Kidney epithelial cell (primary cell): ENCODE results near the gene SH2D2A. TPM values are rescaled to one million over a fixed set of nuclear protein-coding genes. Genes with fewer than 3 reads are reported as not detected.

Source experiments
- DNase-seq: peaks from one replicate; pipeline ENCODE4 v3.0.0-alpha.2; 2010; ENCODE audit warnings: low read depth
- H3K27me3 ChIP-seq: 2 replicates; pipeline ENCODE4 v1.6.0; 2011; ENCODE audit warnings: low read length; ENCODE audit not compliant: control insufficient read depth, insufficient read depth
- H3K36me3 ChIP-seq: 2 replicates; pipeline ENCODE4 v1.5.1; 2011; ENCODE audit warnings: low read length; ENCODE audit not compliant: control insufficient read depth, insufficient read depth
- H3K4me3 ChIP-seq: 2 replicates; pipeline ENCODE4 v1.5.1; 2011; ENCODE audit warnings: low read depth, mild to moderate bottlenecking, control low read depth, low read length
- CTCF ChIP-seq: IDR thresholded peaks from 2 replicates; pipeline ENCODE4 v1.5.1; 2011; ENCODE audit warnings: mild to moderate bottlenecking, moderate library complexity, low read length, control low read depth, inconsistent platforms; ENCODE audit not compliant: insufficient read depth, poor library complexity, severe bottlenecking
- total RNA-seq: library from RNA; depleted of rRNA; stranded (reverse); fragments of >200 nt; gene quantifications from 2 replicates; pipeline ENCODE4 v1.2.3, GENCODE V29; 2015

Gene SH2D2A
- total RNA-seq, 1 donor from 2014 or later, result 2.3 TPM

DNA sequence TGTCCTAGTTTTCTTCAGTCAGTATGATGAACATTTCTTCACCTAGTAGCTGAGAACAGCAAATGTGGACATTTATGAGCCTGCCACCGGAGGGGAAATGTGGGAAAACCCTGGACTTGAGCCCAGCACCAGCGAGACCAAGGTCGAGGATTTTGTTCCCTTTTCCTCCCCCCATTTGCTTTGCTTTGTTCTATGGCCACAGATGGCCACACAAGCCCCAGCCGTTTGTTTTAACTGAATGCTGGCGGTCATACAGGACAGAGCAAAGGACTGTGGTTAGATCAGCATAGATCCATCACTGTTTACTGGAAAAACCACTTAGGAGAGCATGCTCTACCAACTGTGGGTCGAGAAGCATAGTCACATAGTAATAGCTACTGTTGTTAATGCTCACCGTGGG is 20.9 kb downstream of the SH2D2A start:
- Histone ChIP-seq H3K27me3 (no peaks in the 10 kb centered on the region), H3K4me3 (no peak overlapping the region), H3K36me3 (peaks cover 5% of the 10 kb centered on the region)
- DNase-seq, result no peak
- TF ChIP-seq CTCF, result no peak

- TF ChIP-seq CTCF, result no peak
- DNase-seq, result no peak
- H3K27me3 ChIP-seq, result no peaks in the 10 kb centered on the region
- peaks cover 5% of the 10 kb centered on the region for H3K36me3 ChIP-seq
- no peak overlapping the region for H3K4me3 ChIP-seq
Observed at GRCh38 chr1:156795374-156795733, 21.3 kb downstream of the SH2D2A start.

DNA sequence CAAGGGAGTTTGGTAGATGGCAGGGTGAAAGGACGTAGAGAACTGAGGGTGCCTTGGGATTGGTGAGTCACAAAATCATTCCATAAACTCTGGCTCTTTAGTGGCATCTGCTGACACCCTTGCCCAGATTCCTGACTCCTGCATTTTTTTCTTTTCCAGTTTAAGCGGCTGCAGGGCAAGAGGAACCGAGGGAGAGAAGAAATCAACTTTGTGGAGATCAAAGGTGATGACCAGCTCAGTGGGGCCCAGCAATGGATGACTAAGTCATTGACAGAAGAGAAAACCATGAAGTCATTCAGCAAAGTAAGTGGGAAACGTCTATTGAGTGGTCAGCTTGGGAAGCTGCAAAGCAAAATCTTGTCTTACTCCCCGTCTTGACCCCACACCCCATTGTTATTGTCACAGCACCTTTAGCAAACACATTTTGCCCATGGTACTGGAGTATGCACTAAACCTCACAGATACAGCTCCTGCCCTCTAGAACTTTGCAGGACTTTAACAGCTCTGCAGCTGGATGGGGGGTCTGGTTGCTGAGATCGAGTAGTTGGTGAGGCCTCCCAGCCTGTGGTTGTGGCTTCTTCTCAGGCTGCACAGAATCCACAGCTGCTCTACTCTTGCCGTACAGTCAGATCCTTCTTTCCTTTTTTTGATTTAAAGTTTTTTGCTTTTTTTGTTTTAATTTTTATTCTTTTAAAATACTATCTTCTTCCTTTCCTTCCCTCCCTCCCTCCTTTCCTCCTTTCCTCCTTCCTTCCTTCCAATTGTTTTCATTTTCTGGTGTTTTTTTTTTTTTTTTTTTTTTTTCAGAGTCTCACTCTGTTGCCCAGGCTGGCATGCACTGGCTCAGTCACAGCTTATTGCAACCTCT is 21.9 kb downstream of the SH2D2A start:
- no peak for DNase-seq
- no peak for TF ChIP-seq CTCF
- peaks cover 5% of the 10 kb centered on the region for H3K36me3 ChIP-seq
- no peak overlapping the region for H3K4me3 ChIP-seq
- no peaks in the 10 kb centered on the region for H3K27me3 ChIP-seq

DNA sequence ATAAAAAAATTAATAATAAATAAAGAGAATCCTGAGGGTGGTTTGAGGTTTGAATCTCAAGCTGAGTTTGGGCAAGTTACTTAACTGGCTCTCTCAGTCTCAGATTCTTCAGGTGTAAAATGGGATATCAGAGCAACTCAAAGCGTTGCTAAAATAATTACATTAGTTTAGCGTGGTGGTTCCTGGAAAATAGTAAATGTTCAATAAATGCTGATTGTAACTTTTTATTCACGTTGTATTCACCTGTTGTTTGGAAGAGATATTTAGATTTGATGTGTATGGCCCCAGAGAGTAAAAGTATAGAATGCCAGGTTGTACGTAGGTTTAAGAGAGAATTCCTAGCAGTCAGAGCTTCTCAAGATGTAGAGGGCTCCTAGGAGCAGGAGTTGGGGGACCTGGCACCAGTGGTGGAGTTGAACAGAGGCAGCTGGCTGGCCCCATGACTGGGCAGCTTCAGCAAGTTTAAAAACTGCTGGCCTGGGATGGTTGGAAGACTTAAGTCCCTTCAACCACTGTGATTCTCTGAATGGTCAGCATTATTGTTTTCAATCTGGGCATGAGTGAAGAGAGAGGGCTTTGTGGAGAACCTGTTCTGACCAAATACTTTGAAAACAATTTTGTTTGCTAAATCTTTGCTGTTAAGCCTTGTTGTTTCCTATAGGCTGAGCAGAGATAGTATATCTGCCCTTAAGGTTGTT is 26.9 kb downstream of the SH2D2A start:
- TF ChIP-seq CTCF, result no peak
- Histone ChIP-seq H3K36me3 (peaks cover 4% of the 10 kb centered on the region), H3K4me3 (no peak overlapping the region), H3K27me3 (no peaks in the 10 kb centered on the region)
- no peak for DNase-seq

DNA sequence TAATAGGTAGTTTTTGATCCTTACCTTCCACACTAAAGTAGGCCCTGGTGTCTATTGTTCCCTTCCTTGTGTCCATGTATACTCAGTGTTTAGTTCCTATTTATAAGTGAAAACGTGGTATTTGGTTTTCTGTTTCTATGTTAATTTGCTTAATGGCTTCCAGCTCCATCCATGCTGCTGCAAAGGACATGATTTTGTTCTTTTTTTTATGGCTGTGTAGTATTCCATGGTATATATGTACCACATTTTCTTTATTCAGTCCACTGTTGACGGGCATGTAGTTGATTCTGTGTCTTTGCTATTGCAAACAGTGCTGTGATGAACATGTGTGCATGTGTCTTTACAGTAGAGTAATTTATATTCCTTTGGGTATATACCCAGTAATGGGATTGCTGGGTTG is 28.5 kb downstream of the SH2D2A start:
- no peak overlapping the region for H3K4me3 ChIP-seq
- DNase-seq, result no peak
- no peak for TF ChIP-seq CTCF
- no peaks in the 10 kb centered on the region for H3K27me3 ChIP-seq
- peaks cover 3% of the 10 kb centered on the region for H3K36me3 ChIP-seq

DNA sequence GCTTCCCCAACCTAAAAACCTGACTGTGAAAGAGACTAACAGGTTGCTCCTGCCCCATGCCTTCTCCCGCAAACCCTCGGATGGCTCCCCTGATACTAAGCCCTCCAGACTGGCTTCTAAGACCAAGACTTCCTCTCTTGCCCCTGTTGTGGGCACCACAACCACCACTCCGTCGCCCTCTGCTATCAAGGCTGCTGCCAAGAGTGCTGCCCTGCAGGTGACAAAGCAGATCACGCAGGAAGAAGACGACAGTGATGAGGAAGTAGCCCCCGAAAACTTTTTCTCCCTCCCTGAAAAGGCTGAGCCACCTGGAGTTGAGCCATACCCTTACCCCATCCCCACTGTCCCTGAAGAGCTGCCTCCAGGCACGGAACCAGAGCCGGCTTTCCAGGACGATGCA is 30.0 kb downstream of the SH2D2A start:
- no peak for TF ChIP-seq CTCF

More for the DNA sequence above, 30.0 kb downstream of the SH2D2A start:
- no peak for DNase-seq
- no peaks in the 10 kb centered on the region for H3K27me3 ChIP-seq
- peaks cover 1% of the 10 kb centered on the region for H3K36me3 ChIP-seq
- H3K4me3 ChIP-seq, result no peak overlapping the region
